GM23338 (cell line): ENCODE measurements around the gene ME3. TPM values are rescaled to one million over a fixed set of nuclear protein-coding genes. Genes with fewer than 3 reads are reported as not detected.

Source experiments
- ATAC-seq: fragments of 200-7000 bp; cut with Tn5 transposase; 3 replicates; pipeline ENCODE4 v1.9.1; 2020
- DNase-seq: peaks from one replicate; pipeline ENCODE4 v3.0.0-alpha.2; 2015; ENCODE audit warnings: low spot score
- H2AFZ ChIP-seq: fragments of 200-600 bp; sonication (generic); 2 replicates; pipeline ENCODE4 v1.8.0; 2016; ENCODE audit warnings: antibody characterized with exemption, mild to moderate bottlenecking, moderate library complexity
- H3F3A ChIP-seq: fragments of 200-600 bp; sonication (generic); replicated peaks from 2 replicates; pipeline ENCODE4 v1.8.0; 2017; ENCODE audit warnings: antibody characterized with exemption, mixed run types, low read depth
- H3K27ac ChIP-seq: fragments of 200-600 bp; sonication (generic); 2 replicates; pipeline ENCODE4 v1.6.1; 2016; ENCODE audit warnings: low read depth
- H3K27me3 ChIP-seq: fragments of 200-600 bp; sonication (generic); 2 replicates; pipeline ENCODE4 v1.8.0; 2016; ENCODE audit warnings: mild to moderate bottlenecking, mixed run types, moderate library complexity; ENCODE audit not compliant: insufficient read depth
- H3K36me3 ChIP-seq: fragments of 200-600 bp; sonication (generic); 2 replicates; pipeline ENCODE4 v1.8.0; 2016; ENCODE audit warnings: mild to moderate bottlenecking; ENCODE audit not compliant: insufficient read depth
- H3K4me1 ChIP-seq: fragments of 200-600 bp; sonication (generic); 2 replicates; pipeline ENCODE4 v1.8.0; 2016; ENCODE audit warnings: mild to moderate bottlenecking, moderate library complexity; ENCODE audit not compliant: insufficient read depth
- H3K4me2 ChIP-seq: fragments of 200-600 bp; sonication (generic); 2 replicates; pipeline ENCODE4 v1.7.1; 2017; ENCODE audit warnings: mixed run types
- H3K4me3 ChIP-seq: fragments of 200-600 bp; sonication (generic); 2 replicates; pipeline ENCODE4 v1.6.1; 2016; ENCODE audit warnings: mixed run types
- H3K79me2 ChIP-seq: fragments of 200-600 bp; sonication (generic); replicated peaks from 2 replicates; pipeline ENCODE4 v1.8.0; 2017; ENCODE audit warnings: mild to moderate bottlenecking; ENCODE audit not compliant: insufficient read depth
- H3K9me2 ChIP-seq: fragments of 200-600 bp; sonication (generic); 2 replicates; pipeline ENCODE4 v1.8.0; 2017; ENCODE audit not compliant: insufficient read depth
- H4K20me1 ChIP-seq: fragments of 200-600 bp; sonication (generic); replicated peaks from 2 replicates; pipeline ENCODE4 v1.8.0; 2017; ENCODE audit warnings: mild to moderate bottlenecking; ENCODE audit not compliant: insufficient read depth
- H3K27ac Mint-ChIP-seq: 2 replicates; pipeline ENCODE4 v1.8.0; 2020; ENCODE audit warnings: inconsistent platforms, mild to moderate bottlenecking, moderate library complexity, mixed read lengths
- H3K27me3 Mint-ChIP-seq: 3 replicates; pipeline ENCODE4 v1.8.0; 2022; ENCODE audit warnings: low read depth, mild to moderate bottlenecking, moderate library complexity, mixed read lengths, inconsistent platforms; ENCODE audit not compliant: insufficient read depth, poor library complexity
- H3K36me3 Mint-ChIP-seq: 3 replicates; pipeline ENCODE4 v1.8.0; 2021; ENCODE audit warnings: low read depth, mild to moderate bottlenecking, inconsistent platforms, moderate library complexity, mixed read lengths
- H3K4me1 Mint-ChIP-seq: 3 replicates; pipeline ENCODE4 v1.8.0; 2020; ENCODE audit warnings: mild to moderate bottlenecking, inconsistent platforms, mixed read lengths
- H3K4me3 Mint-ChIP-seq: 3 replicates; pipeline ENCODE4 v1.8.0; 2021; ENCODE audit warnings: moderate library complexity, mild to moderate bottlenecking, inconsistent platforms, mixed read lengths
- H3K9me3 Mint-ChIP-seq: 3 replicates; pipeline ENCODE4 v1.8.0; 2020; ENCODE audit warnings: moderate library complexity, mild to moderate bottlenecking, inconsistent platforms, mixed read lengths
- CREB1 ChIP-seq: fragments of 250-450 bp; sonication (Bioruptor Pico); IDR thresholded peaks from 2 replicates; pipeline ENCODE4 v1.5.0; 2020; ENCODE audit warnings: low read depth, mild to moderate bottlenecking, moderate library complexity
- CTCF ChIP-seq, 2 experiments: fragments of 200-600 bp in 1 of 2; sonication (generic) in 1 of 2; conservative IDR thresholded peaks; 2 replicates each; pipeline versions ENCODE4 v1.5.1 to v1.6.1; 2016 to 2017; ENCODE audit warnings: antibody characterized with exemption in 2 of 2, low read depth in 2 of 2, mild to moderate bottlenecking in 2 of 2, moderate library complexity in 1 of 2
- ETS1 ChIP-seq: IDR thresholded peaks from 2 replicates; pipeline ENCODE4 v1.6.1; 2016; ENCODE audit warnings: antibody characterized with exemption
- EZH2 ChIP-seq: fragments of 200-600 bp; sonication (generic); IDR thresholded peaks from one replicate; pipeline ENCODE4 v1.8.0; 2017; ENCODE audit warnings: antibody characterized with exemption, mild to moderate bottlenecking, low read depth; ENCODE audit not compliant: unreplicated experiment
- EZH2phosphoT487 ChIP-seq: fragments of 200-600 bp; sonication (generic); IDR thresholded peaks from one replicate; pipeline ENCODE4 v1.8.1; 2018; ENCODE audit warnings: antibody characterized with exemption; ENCODE audit not compliant: unreplicated experiment
- JUNB ChIP-seq: IDR thresholded peaks from one replicate; pipeline ENCODE4 v1.6.1; 2016; ENCODE audit warnings: antibody characterized with exemption; ENCODE audit not compliant: unreplicated experiment
- NANOG ChIP-seq: IDR thresholded peaks from 2 replicates; pipeline ENCODE4 v1.6.1; 2016; ENCODE audit warnings: antibody characterized with exemption, borderline replicate concordance
- POLR2AphosphoS5 ChIP-seq: IDR thresholded peaks from 2 replicates; pipeline ENCODE4 v1.6.1; 2016; ENCODE audit warnings: antibody characterized with exemption, low read depth
- REST ChIP-seq: IDR thresholded peaks from one replicate; pipeline ENCODE4 v1.6.1; 2018; ENCODE audit warnings: antibody characterized with exemption; ENCODE audit not compliant: unreplicated experiment
- STAT1 ChIP-seq: IDR thresholded peaks from one replicate; pipeline ENCODE4 v1.6.1; 2016; ENCODE audit warnings: antibody characterized with exemption; ENCODE audit not compliant: unreplicated experiment
- ZNF114 ChIP-seq: fragments of 250-450 bp; sonication (Bioruptor Pico); IDR thresholded peaks from 2 replicates; pipeline ENCODE4 v1.5.0; 2020; ENCODE audit warnings: mild to moderate bottlenecking, moderate library complexity
- ZNF331 ChIP-seq: fragments of 250-450 bp; sonication (Bioruptor Pico); IDR thresholded peaks from 2 replicates; pipeline ENCODE4 v1.5.0; 2020; ENCODE audit warnings: low read depth, mild to moderate bottlenecking, moderate library complexity
- ZNF462 ChIP-seq: fragments of 250-450 bp; sonication (Bioruptor Pico); IDR thresholded peaks from 2 replicates; pipeline ENCODE4 v1.5.0; 2020; ENCODE audit warnings: mild to moderate bottlenecking, moderate library complexity
- polyA plus RNA-seq: library from polyadenylated mRNA; unstranded; fragments of >200 nt; fragmentation: Nextera tagmentation; extraction: Ambion mirVana; gene quantifications from 2 replicates; pipeline ENCODE4 v1.2.1, GENCODE V29; 2016
- total RNA-seq: library from RNA; depleted of rRNA; stranded (reverse); fragments of >200 nt; shearing (Covaris generic); gene quantifications from 2 replicates; pipeline ENCODE4 v1.2.3, GENCODE V29; 2014

Gene ME3
- total and polyA plus RNA-seq, 2 experiments from 2014 or later = 1.3 to 4.0 TPM

- no peak for TF ChIP-seq JUNB
- TF ChIP-seq EZH2 = no peak
- TF ChIP-seq STAT1 = no peak
- no peak for TF ChIP-seq CTCF (conservative IDR thresholded peaks at IDR 0.05; ENCODE audit: low read depth in 2 of 2)
- no peak for TF ChIP-seq ZNF331 (CRISPR knock-in tag)
- TF ChIP-seq POLR2AphosphoS5 = no peak
- TF ChIP-seq ZNF462 (CRISPR knock-in tag) = no peak
- no peak for TF ChIP-seq ETS1
- TF ChIP-seq CREB1 (CRISPR knock-in tag) = no peak
- no peak for TF ChIP-seq EZH2phosphoT487
- no peak for TF ChIP-seq REST
- TF ChIP-seq NANOG = no peak
- no peak for TF ChIP-seq ZNF114 (CRISPR knock-in tag)
- H3K36me3 Mint-ChIP-seq = no peaks in the 10 kb centered on the region
- Histone ChIP-seq H3K9me2 (peaks cover 7% of the 10 kb centered on the region), H3K27ac (no peak overlapping the region), H3K36me3 (no peaks in the 10 kb centered on the region), H3K4me1 (no peaks in the 10 kb centered on the region), H3K4me3 (no peak overlapping the region), H3K79me2 (no peaks in the 10 kb centered on the region), H4K20me1 (no peaks in the 10 kb centered on the region), H3K4me2 (no peak overlapping the region), H2AFZ (no peak overlapping the region), H3F3A (no peaks in the 10 kb centered on the region), H3K27me3 (no peaks in the 10 kb centered on the region)
- H3K9me3 Mint-ChIP-seq = no peaks in the 10 kb centered on the region
- H3K4me3 Mint-ChIP-seq = no peak overlapping the region
- ATAC-seq (no peak), DNase-seq (no peak)
- H3K4me1 Mint-ChIP-seq = peaks cover 31% of the 10 kb centered on the region
- no peak overlapping the region for H3K27ac Mint-ChIP-seq
- H3K27me3 Mint-ChIP-seq = peaks cover 2% of the 10 kb centered on the region
Observed at GRCh38 chr11:86699040-86699791, 26.8 kb upstream of the ME3 start.
